Ovary (tissue), 9 donors: ENCODE data around the gene WASF2. TPM values are rescaled to one million over a fixed set of nuclear protein-coding genes. Genes with fewer than 3 reads are reported as not detected.

Source experiments
- DNase-seq, 5 donors: peaks; one replicate each; pipeline ENCODE4 v3.0.0-alpha.2; 2019 to 2020
- H3K27ac ChIP-seq, 2 donors: fragments of 200-600 bp; one replicate each; pipeline versions ENCODE4 v1.5.1 to v1.8.0; 2019 to 2022
- H3K27me3 ChIP-seq: fragments of 200-600 bp; one replicate; pipeline ENCODE4 v1.8.0; 2022
- H3K36me3 ChIP-seq: fragments of 200-600 bp; sonication (generic); one replicate; pipeline ENCODE4 v1.5.1; 2019
- H3K4me1 ChIP-seq: one replicate; pipeline ENCODE4 v1.8.1; 2013; ENCODE audit warnings: mild to moderate bottlenecking, moderate library complexity; ENCODE audit not compliant: insufficient read depth
- H3K4me3 ChIP-seq: fragments of 200-600 bp; sonication (generic); one replicate; pipeline ENCODE4 v1.5.1; 2017
- H3K9me3 ChIP-seq, 2 donors: fragments of 200-600 bp in 1 of 2; sonication (generic) in 1 of 2; one replicate each; pipeline versions ENCODE4 v1.5.1 to v1.8.1; 2013 to 2019; ENCODE audit warnings: mild to moderate bottlenecking in 1 of 2, moderate library complexity in 1 of 2
- CTCF ChIP-seq, 3 donors: fragments of 450-650 bp in 2 of 3; fragments of 200-600 bp in 1 of 3; IDR thresholded peaks; one replicate each; pipeline versions ENCODE4 v1.5.1 to v1.8.0; 2016 to 2022; ENCODE audit warnings: antibody characterized with exemption in 3 of 3, mild to moderate bottlenecking in 1 of 3
- EP300 ChIP-seq: sonication (generic); formaldehyde crosslinking; IDR thresholded peaks from one replicate; pipeline ENCODE4 v1.6.1; 2017; ENCODE audit warnings: antibody characterized with exemption
- POLR2A ChIP-seq: fragments of 450-650 bp; IDR thresholded peaks from one replicate; pipeline ENCODE4 v1.6.1; 2017; ENCODE audit warnings: antibody characterized with exemption, mild to moderate bottlenecking, moderate library complexity
- WGBS, 3 donors: extraction: QIAGEN DNeasy Blood & Tissue Kit in 1 of 3; methylation state at CpG; one replicate each; pipeline versions ENCODE4 v1.1.5 to v1.1.7; 2013 to 2017; 5-methylcytosine and 5-hydroxymethylcytosine counted together
- intact Hi-C, 4 donors: fragments of 100-400 bp; cut with DNase I; formaldehyde crosslinking; loops; one replicate each; pipeline versions ENCODE4 v1.11.0 to v1.15.1; 2022 to 2023
- polyA plus RNA-seq, 2 donors: library from polyadenylated mRNA; stranded (reverse); fragments of 200-250 nt in 1 of 2; fragments of 350-450 nt in 1 of 2; fragmentation: Illumina TruSeq in 1 of 2; extraction: RNeasy Lipid Tissue Mini Kit (QIAGEN cat#74804) in 1 of 2; gene quantifications; one replicate each; pipeline ENCODE4 v1.2.3, GENCODE V29; 2013 to 2014
- total RNA-seq, 7 donors: library from RNA; depleted of rRNA in 2 of 7; stranded (reverse); fragments of >200 nt in 2 of 7; fragmentation: NEBNext Ultra II Directional in 3 of 7; extraction: Animal tissue kit (Norgen Biotek cat#: 25700) in 3 of 7; gene quantifications; one replicate each; pipeline versions ENCODE4 v1.1.0 to v1.2.4, GENCODE V29; 2016 to 2023
- donor health status: DM: no; HTN: no; CAD: no; lungs with moderate emphysema.
- donor health status: DM: no; HTN: no; CAD: no.
- donor health status: Bipolar disorder and iron deficiency.
- donor health status: DM: yes; HTN: yes; CAD: no.
- donor health status: DM: no; HTN: no; CAD: no.
- donor health status: DM: yes; HTN: yes; CAD: no.

The WASF2 gene
- total and polyA plus RNA-seq, 9 donors = 28.0 to 233 (median 153) TPM

DNA sequence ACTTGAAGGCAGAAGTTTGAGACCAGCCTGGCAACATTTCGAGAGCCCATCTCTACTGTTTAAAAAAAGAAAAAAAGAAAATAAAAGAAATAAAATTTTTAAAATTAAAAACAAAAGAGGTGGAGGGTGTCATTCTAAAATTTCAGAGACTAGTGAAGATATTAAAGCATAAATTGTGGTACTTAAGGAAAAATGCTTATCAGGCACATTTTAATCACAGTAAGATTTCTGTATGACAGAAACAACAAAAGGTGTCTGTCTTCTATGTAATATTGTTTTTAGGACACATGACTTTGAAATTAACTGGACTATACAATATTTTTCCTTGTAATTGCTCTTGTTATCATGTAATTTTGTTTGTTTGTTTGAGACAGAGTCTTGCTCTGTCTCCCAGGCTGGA lies 4.6 kb downstream of the WASF2 start:
- Histone ChIP-seq H3K27me3 (no peaks in the 10 kb centered on the region), H3K36me3 (no peaks in the 10 kb centered on the region), H3K4me3 (no peak overlapping the region), H3K9me3 (no peaks in the 10 kb centered on the region), H3K4me1 (peaks cover 12% of the 10 kb centered on the region), H3K27ac (no peak overlapping the region)
- DNase-seq = no peak
- TF ChIP-seq POLR2A (no peak), CTCF (IDR thresholded peaks at IDR 0.05) (no peak), EP300 (no peak)
- WGBS, 3 donors = 87 to 95% (median 92%) methylated on average over 1 of the region's 1 CpG
- intact Hi-C loops = loop anchor here in 3 of 4 donors (10.0 kb wide), 1 partner anchor 51 kb away; no protein-coding TSS in a partner anchor

DNA sequence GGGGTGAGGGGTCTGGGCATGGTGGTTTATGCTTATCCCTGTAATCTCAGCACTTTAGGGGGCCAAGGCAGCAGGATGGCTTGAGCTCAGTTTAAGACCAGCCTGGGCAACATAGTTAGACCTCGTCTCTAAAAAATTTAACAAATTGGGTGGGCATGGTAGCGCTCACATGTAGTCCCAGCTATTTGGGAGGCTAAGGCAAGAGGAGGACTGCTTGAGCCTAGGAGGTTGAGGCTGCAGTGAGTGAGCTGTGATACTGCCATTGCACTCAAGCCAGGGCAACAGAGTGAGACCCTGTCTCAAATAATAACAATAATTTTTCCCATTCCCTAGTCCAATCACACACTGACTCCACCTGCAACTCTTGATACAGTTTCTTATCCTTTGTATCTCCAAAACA lies 6.3 kb downstream of the WASF2 start:
- no peak for DNase-seq
- H3K27me3 ChIP-seq = no peaks in the 10 kb centered on the region
- TF ChIP-seq CTCF (IDR thresholded peaks at IDR 0.05) (no peak), EP300 (no peak), POLR2A (no peak)
- WGBS, 3 donors = 94 to 95% (median 95%) methylated on average over 2 of the region's 2 CpGs
- H3K4me3 ChIP-seq = no peak overlapping the region
- intact Hi-C loops = loop anchor here in 3 of 4 donors (10.0 kb wide), 1 partner anchor 49 kb away; no protein-coding TSS in a partner anchor
- H3K4me1 ChIP-seq = peaks cover 14% of the 10 kb centered on the region
- no peak overlapping the region for H3K27ac ChIP-seq
- no peaks in the 10 kb centered on the region for H3K36me3 ChIP-seq
- no peaks in the 10 kb centered on the region for H3K9me3 ChIP-seq

GRCh38 chr1:27481994-27482620 lies 7.9 kb downstream of the WASF2 start:
- no peak overlapping the region for H3K27ac ChIP-seq
- H3K4me1 ChIP-seq = peaks cover 14% of the 10 kb centered on the region
- no peak for TF ChIP-seq POLR2A
- TF ChIP-seq EP300 = no peak
- no peak for TF ChIP-seq CTCF (IDR thresholded peaks at IDR 0.05)
- intact Hi-C loops = loop anchor here in 3 of 4 donors (10.0 kb wide), 1 partner anchor 47 kb away; no protein-coding TSS in a partner anchor
- H3K4me3 ChIP-seq = no peak overlapping the region
- WGBS, 3 donors = 90 to 92% (median 90%) methylated on average over 2 of the region's 2 CpGs
- no peak for DNase-seq
- no peaks in the 10 kb centered on the region for H3K36me3 ChIP-seq
- H3K9me3 ChIP-seq = no peaks in the 10 kb centered on the region
- H3K27me3 ChIP-seq = no peaks in the 10 kb centered on the region

DNA sequence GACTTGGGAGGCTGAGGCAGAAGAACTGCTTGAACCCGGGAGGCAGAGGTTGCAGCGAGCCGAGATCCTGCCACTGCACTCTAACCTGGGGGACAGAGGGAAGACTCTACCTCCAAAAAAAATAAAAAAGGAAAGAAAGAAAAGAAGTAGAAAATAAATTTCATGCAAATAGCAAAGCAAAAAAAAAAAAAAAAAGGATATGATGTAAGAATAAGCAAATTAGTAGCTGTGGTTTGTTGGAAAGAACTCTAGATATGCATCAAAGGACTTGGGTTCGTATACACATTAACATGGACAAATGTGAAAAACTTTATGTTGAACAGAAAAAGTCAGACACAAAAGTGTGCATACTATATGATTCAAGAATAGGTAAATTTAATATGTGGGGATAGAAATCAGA lies 11.9 kb downstream of the WASF2 start:
- TF ChIP-seq POLR2A = no peak
- TF ChIP-seq EP300 = no peak
- no peak for TF ChIP-seq CTCF (IDR thresholded peaks at IDR 0.05)
- DNase-seq = no peak
- Histone ChIP-seq H3K9me3 (no peaks in the 10 kb centered on the region), H3K27ac (no peak overlapping the region), H3K4me1 (peaks cover 15% of the 10 kb centered on the region), H3K36me3 (no peaks in the 10 kb centered on the region), H3K4me3 (no peak overlapping the region), H3K27me3 (no peaks in the 10 kb centered on the region)
- WGBS, 3 donors = 95 to 97% (median 95%) methylated on average over 4 of the region's 4 CpGs
- intact Hi-C loops = no loop called here
